ENCODE results near the gene FLOT2. TPM values are rescaled to one million over a fixed set of nuclear protein-coding genes. Genes with fewer than 3 reads are reported as not detected.

The FLOT2 gene
- polyA plus RNA-seq, 2 donors, result 33.0 to 52.3 TPM

GRCh38 chr17:28918295-28918694 is 20.8 kb upstream of the FLOT2 start:
- Histone ChIP-seq H3K27me3 (ENCODE audit: control insufficient read depth in 1 of 2, insufficient read depth in 2 of 2, low read length in 2 of 2) (no peaks in the 10 kb centered on the region), H3K4me1 (ENCODE audit: control insufficient read depth in 2 of 2, insufficient read depth in 2 of 2, low read length in 1 of 2) (peaks cover 0 to 2% of the 10 kb centered on the region in 2 donors), H3K36me3 (ENCODE audit: control insufficient read depth in 2 of 2, insufficient read depth in 2 of 2, low read length in 1 of 2) (peaks cover 21 to 31% of the 10 kb centered on the region in 2 donors), H3K4me3 (ENCODE audit: low read depth in 1 of 2, low read length in 2 of 2) (no peak overlapping the region), H3K9me3 (ENCODE audit: control insufficient read depth in 2 of 2, insufficient read depth in 1 of 2, low read depth in 1 of 2, low read length in 1 of 2) (no peaks in the 10 kb centered on the region), H3K27ac (ENCODE audit: low read depth in 2 of 2, low read length in 1 of 2) (no peak overlapping the region)
- 64 to 77% methylated on average over 2 of the region's 2 CpGs for WGBS, 2 donors

GRCh38 chr17:28917465-28917864 is 19.9 kb upstream of the FLOT2 start:
- H3K27ac ChIP-seq (ENCODE audit: low read depth in 2 of 2, low read length in 1 of 2), result no peak overlapping the region
- WGBS, 2 donors, result 65 to 70% methylated on average over 5 of the region's 5 CpGs

GRCh38 chr17:28917029-28917428 is 19.5 kb upstream of the FLOT2 start:
- Histone ChIP-seq H3K27ac (ENCODE audit: low read depth in 2 of 2, low read length in 1 of 2) (no peak overlapping the region), H3K4me1 (ENCODE audit: control insufficient read depth in 2 of 2, insufficient read depth in 2 of 2, low read length in 1 of 2) (peaks cover 0 to 2% of the 10 kb centered on the region in 2 donors), H3K9me3 (ENCODE audit: control insufficient read depth in 2 of 2, insufficient read depth in 1 of 2, low read depth in 1 of 2, low read length in 1 of 2) (no peaks in the 10 kb centered on the region), H3K4me3 (ENCODE audit: low read depth in 1 of 2, low read length in 2 of 2) (no peak overlapping the region), H3K36me3 (ENCODE audit: control insufficient read depth in 2 of 2, insufficient read depth in 2 of 2, low read length in 1 of 2) (peaks cover 21 to 41% of the 10 kb centered on the region in 2 donors), H3K27me3 (ENCODE audit: control insufficient read depth in 1 of 2, insufficient read depth in 2 of 2, low read length in 2 of 2) (no peaks in the 10 kb centered on the region)
- 79% methylated on average over 12 of the region's 12 CpGs for WGBS, 2 donors

More at GRCh38 chr17:28917465-28917864, 19.9 kb upstream of the FLOT2 start:
- peaks cover 0 to 2% of the 10 kb centered on the region in 2 donors for H3K4me1 ChIP-seq (ENCODE audit: control insufficient read depth in 2 of 2, insufficient read depth in 2 of 2, low read length in 1 of 2)
- H3K36me3 ChIP-seq (ENCODE audit: control insufficient read depth in 2 of 2, insufficient read depth in 2 of 2, low read length in 1 of 2), result peaks cover 21 to 39% of the 10 kb centered on the region in 2 donors
- H3K4me3 ChIP-seq (ENCODE audit: low read depth in 1 of 2, low read length in 2 of 2), result no peak overlapping the region
- no peaks in the 10 kb centered on the region for H3K9me3 ChIP-seq (ENCODE audit: control insufficient read depth in 2 of 2, insufficient read depth in 1 of 2, low read depth in 1 of 2, low read length in 1 of 2)
- H3K27me3 ChIP-seq (ENCODE audit: control insufficient read depth in 1 of 2, insufficient read depth in 2 of 2, low read length in 2 of 2), result no peaks in the 10 kb centered on the region

GRCh38 chr17:28916302-28916934 is 18.9 kb upstream of the FLOT2 start:
- Histone ChIP-seq H3K4me3 (ENCODE audit: low read depth in 1 of 2, low read length in 2 of 2) (no peak overlapping the region), H3K27ac (ENCODE audit: low read depth in 2 of 2, low read length in 1 of 2) (no peak overlapping the region), H3K36me3 (ENCODE audit: control insufficient read depth in 2 of 2, insufficient read depth in 2 of 2, low read length in 1 of 2) (peaks cover 23 to 47% of the 10 kb centered on the region in 2 donors), H3K4me1 (ENCODE audit: control insufficient read depth in 2 of 2, insufficient read depth in 2 of 2, low read length in 1 of 2) (peaks cover 0 to 2% of the 10 kb centered on the region in 2 donors), H3K9me3 (ENCODE audit: control insufficient read depth in 2 of 2, insufficient read depth in 1 of 2, low read depth in 1 of 2, low read length in 1 of 2) (no peaks in the 10 kb centered on the region), H3K27me3 (ENCODE audit: control insufficient read depth in 1 of 2, insufficient read depth in 2 of 2, low read length in 2 of 2) (no peaks in the 10 kb centered on the region)
- WGBS, 2 donors, result 43 to 47% methylated on average over 6 of the region's 6 CpGs

GRCh38 chr17:28912938-28913333 is 15.4 kb upstream of the FLOT2 start:
- Histone ChIP-seq H3K4me1 (ENCODE audit: control insufficient read depth in 2 of 2, insufficient read depth in 2 of 2, low read length in 1 of 2) (peaks cover 2 to 3% of the 10 kb centered on the region in 2 donors), H3K9me3 (ENCODE audit: control insufficient read depth in 2 of 2, insufficient read depth in 1 of 2, low read depth in 1 of 2, low read length in 1 of 2) (no peaks in the 10 kb centered on the region), H3K27me3 (ENCODE audit: control insufficient read depth in 1 of 2, insufficient read depth in 2 of 2, low read length in 2 of 2) (no peaks in the 10 kb centered on the region), H3K4me3 (ENCODE audit: low read depth in 1 of 2, low read length in 2 of 2) (no peak overlapping the region), H3K27ac (ENCODE audit: low read depth in 2 of 2, low read length in 1 of 2) (peak overlapping the region in 1 of 2 donors; percentile 17), H3K36me3 (ENCODE audit: control insufficient read depth in 2 of 2, insufficient read depth in 2 of 2, low read length in 1 of 2) (peaks cover 33 to 54% of the 10 kb centered on the region in 2 donors)
- 94% methylated on average over 6 of the region's 6 CpGs for WGBS, 2 donors

GRCh38 chr17:28912281-28912937 is 14.9 kb upstream of the FLOT2 start:
- Histone ChIP-seq H3K4me1 (ENCODE audit: control insufficient read depth in 2 of 2, insufficient read depth in 2 of 2, low read length in 1 of 2) (peaks cover 2 to 3% of the 10 kb centered on the region in 2 donors), H3K27ac (ENCODE audit: low read depth in 2 of 2, low read length in 1 of 2) (peak overlapping the region in 1 of 2 donors; percentile 17), H3K27me3 (ENCODE audit: control insufficient read depth in 1 of 2, insufficient read depth in 2 of 2, low read length in 2 of 2) (no peaks in the 10 kb centered on the region), H3K9me3 (ENCODE audit: control insufficient read depth in 2 of 2, insufficient read depth in 1 of 2, low read depth in 1 of 2, low read length in 1 of 2) (no peaks in the 10 kb centered on the region), H3K4me3 (ENCODE audit: low read depth in 1 of 2, low read length in 2 of 2) (no peak overlapping the region), H3K36me3 (ENCODE audit: control insufficient read depth in 2 of 2, insufficient read depth in 2 of 2, low read length in 1 of 2) (peaks cover 33 to 57% of the 10 kb centered on the region in 2 donors)
- WGBS, 2 donors, result 80 to 84% methylated on average over 20 of the region's 20 CpGs

GRCh38 chr17:28911411-28912045 is 14.0 kb upstream of the FLOT2 start:
- Histone ChIP-seq H3K36me3 (ENCODE audit: control insufficient read depth in 2 of 2, insufficient read depth in 2 of 2, low read length in 1 of 2) (peaks cover 29 to 55% of the 10 kb centered on the region in 2 donors), H3K27ac (ENCODE audit: low read depth in 2 of 2, low read length in 1 of 2) (no peak overlapping the region), H3K9me3 (ENCODE audit: control insufficient read depth in 2 of 2, insufficient read depth in 1 of 2, low read depth in 1 of 2, low read length in 1 of 2) (no peaks in the 10 kb centered on the region), H3K4me3 (ENCODE audit: low read depth in 1 of 2, low read length in 2 of 2) (no peak overlapping the region), H3K27me3 (ENCODE audit: control insufficient read depth in 1 of 2, insufficient read depth in 2 of 2, low read length in 2 of 2) (no peaks in the 10 kb centered on the region), H3K4me1 (ENCODE audit: control insufficient read depth in 2 of 2, insufficient read depth in 2 of 2, low read length in 1 of 2) (peaks cover 0 to 3% of the 10 kb centered on the region in 2 donors)
- 91 to 92% methylated on average over 13 of the region's 13 CpGs for WGBS, 2 donors

- H3K4me3 ChIP-seq (ENCODE audit: low read depth in 1 of 2, low read length in 2 of 2), result no peak overlapping the region
- H3K36me3 ChIP-seq (ENCODE audit: control insufficient read depth in 2 of 2, insufficient read depth in 2 of 2, low read length in 1 of 2), result peaks cover 25 to 56% of the 10 kb centered on the region in 2 donors
- H3K9me3 ChIP-seq (ENCODE audit: control insufficient read depth in 2 of 2, insufficient read depth in 1 of 2, low read depth in 1 of 2, low read length in 1 of 2), result no peaks in the 10 kb centered on the region
- peaks cover 0 to 3% of the 10 kb centered on the region in 2 donors for H3K4me1 ChIP-seq (ENCODE audit: control insufficient read depth in 2 of 2, insufficient read depth in 2 of 2, low read length in 1 of 2)
- no peaks in the 10 kb centered on the region for H3K27me3 ChIP-seq (ENCODE audit: control insufficient read depth in 1 of 2, insufficient read depth in 2 of 2, low read length in 2 of 2)
- 85 to 95% methylated on average over 1 of the region's 1 CpG for WGBS, 2 donors
- no peak overlapping the region for H3K27ac ChIP-seq (ENCODE audit: low read depth in 2 of 2, low read length in 1 of 2)
Observed at GRCh38 chr17:28910534-28910933, 13.0 kb upstream of the FLOT2 start.

- Histone ChIP-seq H3K27ac (ENCODE audit: low read depth in 2 of 2, low read length in 1 of 2) (peak overlapping the region; percentile 70 to 78), H3K4me3 (ENCODE audit: low read depth in 1 of 2, low read length in 2 of 2) (no peak overlapping the region), H3K36me3 (ENCODE audit: control insufficient read depth in 2 of 2, insufficient read depth in 2 of 2, low read length in 1 of 2) (peaks cover 21 to 48% of the 10 kb centered on the region in 2 donors), H3K4me1 (ENCODE audit: control insufficient read depth in 2 of 2, insufficient read depth in 2 of 2, low read length in 1 of 2) (peaks cover 0 to 3% of the 10 kb centered on the region in 2 donors), H3K9me3 (ENCODE audit: control insufficient read depth in 2 of 2, insufficient read depth in 1 of 2, low read depth in 1 of 2, low read length in 1 of 2) (no peaks in the 10 kb centered on the region), H3K27me3 (ENCODE audit: control insufficient read depth in 1 of 2, insufficient read depth in 2 of 2, low read length in 2 of 2) (no peaks in the 10 kb centered on the region)
- WGBS, 2 donors, result 19 to 36% methylated on average over 6 of the region's 6 CpGs
Observed at GRCh38 chr17:28908640-28909167, 11.2 kb upstream of the FLOT2 start.

All from esophagus (tissue), 2 donors.